ENCODE results near the gene IGFBP1.
A peak's percentile ranks its signal among the peaks of the same experiment; 100 is the strongest.

The IGFBP1 gene

DNA sequence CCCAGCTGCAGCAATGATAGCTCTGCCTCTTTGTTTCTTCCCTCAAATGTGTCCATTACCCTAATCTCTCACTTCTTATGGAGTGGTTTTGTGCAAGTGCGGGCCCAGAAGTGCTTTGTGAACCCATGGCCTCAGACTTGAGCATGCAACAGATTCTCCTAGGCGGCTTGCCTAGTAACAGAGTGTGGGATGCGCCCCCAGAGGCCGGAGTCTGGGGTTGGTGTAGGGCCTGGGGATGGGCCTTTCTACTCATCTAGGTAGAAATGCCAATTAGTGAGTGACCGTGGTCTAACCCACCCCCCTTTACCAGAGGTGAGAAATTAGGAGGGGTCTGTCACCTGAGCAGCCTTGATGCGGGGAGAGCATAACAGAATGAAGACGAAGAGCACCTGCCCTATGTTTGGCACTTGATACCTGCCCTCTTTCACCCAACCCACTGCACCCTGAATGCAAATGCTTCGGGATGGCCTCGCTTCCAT lies 7.0 kb upstream of the IGFBP1 start:
- DNase-seq = no peak

DNA sequence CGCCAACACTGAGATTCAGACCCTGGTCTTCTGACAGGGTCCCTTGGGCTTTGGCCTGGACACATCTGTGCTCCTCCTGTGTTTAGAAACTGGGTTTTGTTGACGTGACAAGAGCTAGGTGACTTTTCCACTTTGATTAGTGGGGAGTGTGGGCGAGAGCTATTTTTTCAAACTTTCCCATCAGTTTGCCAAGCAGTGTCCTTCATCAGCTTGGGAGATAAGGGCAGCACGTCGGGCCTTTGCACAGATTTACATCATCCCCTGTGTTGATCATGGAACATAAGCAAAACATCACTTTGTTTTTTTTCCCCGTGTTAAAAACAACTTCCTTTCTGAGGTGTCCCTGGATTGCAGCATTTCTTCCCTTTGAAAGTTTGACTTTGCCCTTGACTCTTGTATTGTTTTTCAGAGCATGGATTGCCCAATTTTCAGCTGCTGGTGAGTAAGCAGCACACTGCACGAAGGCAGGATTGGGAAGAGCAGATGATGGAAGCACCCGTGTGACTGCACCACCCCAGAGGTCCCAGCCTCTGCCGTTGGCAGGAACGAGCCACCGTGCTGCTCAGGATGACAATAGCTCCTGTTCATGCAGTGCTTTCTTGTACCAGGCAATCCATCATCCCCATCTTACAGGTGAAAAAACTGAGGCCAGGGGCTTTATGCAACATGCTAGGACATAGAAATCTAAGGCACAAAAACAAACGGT lies 6.4 kb upstream of the IGFBP1 start:
- no peak for DNase-seq

DNA sequence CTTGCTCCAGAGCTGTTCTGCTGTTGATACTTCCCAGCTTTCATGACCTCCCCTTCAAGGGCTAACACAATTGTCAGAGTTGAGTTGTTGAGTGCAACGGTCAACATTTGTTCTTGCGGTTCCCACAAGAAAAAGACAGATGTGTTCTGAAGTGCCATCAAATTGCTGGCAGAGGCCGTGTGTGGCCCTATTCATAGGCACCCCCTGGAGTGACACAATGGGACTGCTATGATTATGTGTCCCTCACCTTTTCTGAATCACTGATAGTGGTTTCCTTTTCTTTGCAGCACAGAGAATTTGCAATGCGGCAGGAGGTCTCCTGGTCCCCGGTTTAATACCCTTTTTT lies 5.8 kb upstream of the IGFBP1 start:
- DNase-seq = no peak

DNA sequence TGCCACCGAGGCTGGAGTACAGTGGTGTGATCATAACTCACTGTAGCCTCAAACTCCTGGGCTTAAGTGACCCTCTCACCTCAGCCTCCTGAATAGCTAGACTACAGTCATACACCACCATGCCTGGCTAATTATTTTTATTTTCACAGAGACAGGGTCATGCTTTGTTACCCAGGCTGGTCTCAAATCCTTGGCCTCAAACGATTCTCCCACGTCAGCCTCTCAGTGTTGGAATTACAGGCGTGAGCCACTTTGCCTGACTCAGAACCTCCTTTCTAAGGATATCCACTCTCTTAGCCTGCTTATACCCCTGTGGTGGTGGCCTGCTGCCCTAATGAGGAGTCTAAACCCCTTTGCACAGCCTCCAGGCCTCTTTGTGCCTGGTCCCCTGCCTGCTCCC lies 4.2 kb upstream of the IGFBP1 start:
- no peak for DNase-seq

DNA sequence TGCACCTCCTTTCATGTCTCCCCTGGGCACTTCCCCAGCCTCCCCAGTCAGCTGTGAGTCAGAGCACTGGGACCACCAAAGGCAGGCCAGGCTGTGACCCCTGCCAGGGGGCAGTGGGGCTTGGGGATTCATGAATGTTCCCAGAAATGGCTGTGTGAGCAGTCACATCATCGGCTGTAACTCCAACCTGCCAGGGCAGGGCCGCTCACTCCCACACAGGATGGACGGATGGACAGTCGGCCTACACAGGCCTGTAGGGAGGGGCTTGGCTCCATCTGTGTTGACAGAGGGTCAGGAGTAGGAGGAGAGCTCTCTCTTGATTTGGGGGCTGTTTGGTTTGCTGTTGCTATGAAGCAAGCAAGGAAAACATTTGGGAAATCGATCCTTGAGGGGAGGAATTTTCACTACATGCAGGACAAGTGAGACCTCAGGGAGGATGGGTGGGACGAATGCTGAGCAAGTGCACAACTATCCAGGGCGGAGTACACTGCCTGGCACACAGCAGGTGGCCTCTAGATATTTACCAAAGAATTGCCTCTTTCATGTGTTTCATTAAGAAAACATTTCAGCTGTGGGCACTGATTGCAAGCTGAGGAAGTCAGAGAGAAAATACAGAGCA lies 2.9 kb upstream of the IGFBP1 start:
- no peak for DNase-seq

DNA sequence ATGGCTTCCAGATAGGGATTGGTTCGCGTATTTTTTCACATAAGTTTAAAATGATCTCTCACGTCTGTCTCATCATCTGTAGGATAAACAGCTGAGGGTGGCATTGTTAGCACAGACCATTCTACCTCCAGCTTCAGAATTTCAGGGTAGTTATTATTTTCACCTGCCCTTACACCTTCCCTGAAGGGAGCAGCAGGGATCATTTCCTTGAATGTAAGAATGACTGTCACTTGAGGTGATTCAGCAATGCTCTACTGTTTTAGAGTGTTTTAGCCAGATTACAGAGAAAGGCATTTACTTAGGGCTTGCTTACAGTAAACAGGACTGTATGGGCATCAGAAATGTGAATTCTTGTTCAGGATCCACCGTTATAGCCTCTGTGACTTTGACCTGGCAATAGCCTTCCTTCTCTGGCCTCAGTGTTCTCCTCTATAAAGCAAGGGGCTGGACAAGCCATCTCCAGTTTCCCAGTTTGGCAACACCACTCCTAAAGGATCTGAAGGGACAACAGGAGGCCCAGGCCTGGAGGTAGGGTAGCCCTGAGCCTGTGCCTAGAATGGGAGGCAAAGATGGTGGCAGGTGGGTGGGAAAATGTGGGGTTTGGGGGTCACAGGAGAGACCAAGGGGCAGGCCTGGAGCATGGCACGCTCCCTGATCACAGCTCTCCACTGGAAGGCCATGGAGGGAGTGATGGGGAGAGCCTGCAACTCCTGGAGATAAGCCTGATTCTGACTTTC lies 1.2 kb upstream of the IGFBP1 start:
- no peak for DNase-seq

DNA sequence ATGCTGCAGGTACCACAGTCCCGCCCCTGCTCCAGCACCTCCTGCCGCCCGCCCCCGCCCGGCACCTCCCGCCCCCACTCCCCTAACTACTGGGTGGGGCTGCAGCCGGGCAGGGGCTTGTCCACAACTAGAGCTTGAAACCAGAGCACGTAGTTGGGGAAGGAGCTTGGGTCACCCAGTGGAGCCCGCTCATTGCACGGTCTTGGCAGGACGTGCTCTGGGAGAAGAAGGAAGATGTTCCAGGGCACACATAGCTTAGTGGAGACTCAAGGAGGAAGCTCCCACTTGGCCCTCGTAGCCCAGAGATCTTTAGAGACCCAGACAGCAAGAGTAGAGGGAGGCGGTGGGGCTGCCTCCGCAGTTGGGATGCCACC lies 692 bp downstream of the IGFBP1 start:
- no peak for DNase-seq

DNA sequence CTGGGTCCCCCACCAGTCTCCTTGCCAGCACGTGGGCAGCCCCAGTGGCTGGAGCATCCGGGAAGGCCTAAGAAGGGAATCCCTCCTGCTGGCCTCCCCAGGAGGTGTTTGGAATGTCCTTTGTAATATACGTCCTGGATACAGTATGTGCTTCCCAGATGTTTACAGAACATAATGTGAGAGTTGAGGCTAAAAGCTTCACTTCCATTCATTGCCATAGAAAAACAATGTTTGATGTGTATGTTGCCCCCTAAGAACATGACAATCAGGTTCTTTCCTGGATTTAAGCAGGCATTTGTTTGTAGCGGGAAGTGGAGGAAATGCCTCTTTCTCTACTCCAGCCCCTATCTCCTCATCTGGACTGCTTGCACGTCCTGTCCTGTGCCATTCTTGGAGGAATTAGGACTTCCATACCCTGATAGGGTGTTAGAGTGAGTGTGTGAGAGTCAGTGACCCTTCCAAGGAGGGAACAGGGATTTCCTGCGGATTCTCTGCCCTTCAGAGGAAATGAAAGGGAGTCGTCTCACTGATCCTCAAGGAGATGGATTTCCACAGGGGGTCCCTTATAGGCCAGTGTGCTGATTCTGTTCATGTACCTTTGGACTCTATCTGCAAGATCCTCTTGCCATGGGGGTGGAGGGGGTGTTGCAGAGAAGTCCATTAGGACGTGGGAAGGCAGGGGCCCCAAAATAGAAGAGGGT lies 1.2 kb downstream of the IGFBP1 start:
- DNase-seq = no peak

DNA sequence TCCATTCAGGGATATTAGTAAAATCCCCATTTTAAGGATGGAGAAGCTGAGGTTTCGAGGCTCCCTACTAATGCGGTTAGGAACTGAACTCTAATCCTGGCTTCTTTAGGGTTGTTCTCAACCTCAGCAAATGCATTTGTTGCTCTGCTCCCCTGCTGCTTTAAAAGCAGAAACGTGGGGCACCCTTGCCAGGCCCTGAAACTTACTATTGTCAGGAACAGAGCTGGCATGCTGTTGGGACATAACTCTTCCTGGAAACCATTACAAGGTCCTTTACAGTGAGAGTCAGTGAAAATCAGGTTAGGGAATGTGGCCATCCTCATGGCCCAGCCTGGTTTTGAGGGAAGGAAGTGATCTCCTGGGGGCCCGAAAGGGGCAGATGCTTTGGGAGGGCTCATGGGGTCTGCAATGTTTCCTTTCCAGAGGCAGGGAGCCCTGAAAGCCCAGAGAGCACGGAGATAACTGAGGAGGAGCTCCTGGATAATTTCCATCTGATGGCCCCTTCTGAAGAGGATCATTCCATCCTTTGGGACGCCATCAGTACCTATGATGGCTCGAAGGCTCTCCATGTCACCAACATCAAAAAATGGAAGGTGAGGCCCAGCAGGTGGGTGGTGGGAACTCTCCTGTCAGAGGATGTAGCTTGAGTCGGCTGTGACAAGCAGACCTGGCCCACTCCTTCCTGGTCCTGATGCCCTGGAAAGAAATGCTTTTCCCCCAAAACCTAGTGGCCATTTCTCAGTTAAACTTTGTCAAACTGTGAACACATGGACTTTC lies 2.0 kb downstream of the IGFBP1 start:
- DNase-seq = no peak

DNA sequence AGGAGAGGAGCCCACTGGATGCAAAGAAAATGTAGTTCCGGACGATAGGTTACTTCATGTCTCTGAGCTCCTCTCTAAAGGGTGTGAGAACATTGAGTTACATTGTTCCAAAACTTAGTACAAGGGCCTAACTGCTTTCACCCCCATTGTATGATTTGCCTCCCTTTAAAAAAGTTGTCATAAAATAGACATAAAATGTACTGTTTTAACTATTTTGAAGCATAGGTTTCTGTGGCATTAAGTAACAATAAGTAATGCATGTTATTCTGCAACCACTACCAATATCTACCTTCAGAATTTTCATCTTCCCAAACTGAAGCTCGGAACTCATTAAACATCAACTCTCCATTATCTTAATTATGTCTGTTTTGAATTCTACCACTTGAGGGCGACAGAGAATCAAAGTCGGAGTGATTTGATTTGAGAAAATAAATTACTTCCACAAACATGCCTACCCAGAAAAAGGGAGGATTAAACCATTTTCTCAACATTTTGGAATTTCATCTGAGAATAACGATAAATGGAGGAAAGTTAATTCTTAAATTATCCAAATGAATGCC lies 2.7 kb downstream of the IGFBP1 start:
- peak; percentile 19 for DNase-seq

DNA sequence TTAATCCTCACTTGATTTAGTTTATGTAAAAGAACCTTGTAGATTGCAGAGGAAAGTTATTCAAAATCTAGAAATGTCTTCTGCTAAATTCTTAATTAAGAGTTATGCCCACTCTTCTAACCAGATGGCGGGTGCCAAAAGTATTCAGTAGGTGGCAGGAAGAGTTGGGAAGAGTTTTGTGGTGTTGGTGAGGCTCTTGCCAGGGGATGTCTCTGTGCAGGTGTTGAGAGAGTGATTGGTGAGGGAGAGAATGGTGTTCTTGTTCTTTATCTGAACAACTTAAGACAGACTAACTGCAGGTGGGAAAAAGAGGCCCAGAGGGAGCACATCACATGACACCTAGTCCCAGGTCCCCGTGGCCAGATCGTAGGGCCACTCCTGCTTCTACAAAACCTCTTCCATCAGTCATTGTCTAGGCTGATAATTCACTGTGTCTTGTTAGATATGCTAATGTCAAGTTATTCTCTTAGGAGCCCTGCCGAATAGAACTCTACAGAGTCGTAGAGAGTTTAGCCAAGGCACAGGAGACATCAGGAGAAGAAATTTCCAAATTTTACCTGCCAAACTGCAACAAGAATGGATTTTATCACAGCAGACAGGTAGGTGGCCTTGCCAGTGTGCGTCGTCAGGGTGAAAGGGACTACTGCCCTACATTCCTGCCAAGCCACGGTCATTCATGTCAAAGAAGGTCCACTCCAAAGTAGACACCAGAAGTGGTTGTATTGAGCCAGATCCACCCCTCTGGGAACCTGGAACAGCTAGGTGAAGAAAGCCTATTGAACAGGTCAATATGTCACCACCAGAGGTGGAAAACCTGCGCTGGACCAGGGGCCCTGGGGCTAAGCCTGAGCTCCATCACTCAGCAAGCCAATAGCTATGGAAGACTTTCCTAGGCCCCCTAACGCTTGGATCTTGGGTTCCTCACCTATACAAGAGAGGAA lies 3.4 kb downstream of the IGFBP1 start:
- DNase-seq = no peak

DNA sequence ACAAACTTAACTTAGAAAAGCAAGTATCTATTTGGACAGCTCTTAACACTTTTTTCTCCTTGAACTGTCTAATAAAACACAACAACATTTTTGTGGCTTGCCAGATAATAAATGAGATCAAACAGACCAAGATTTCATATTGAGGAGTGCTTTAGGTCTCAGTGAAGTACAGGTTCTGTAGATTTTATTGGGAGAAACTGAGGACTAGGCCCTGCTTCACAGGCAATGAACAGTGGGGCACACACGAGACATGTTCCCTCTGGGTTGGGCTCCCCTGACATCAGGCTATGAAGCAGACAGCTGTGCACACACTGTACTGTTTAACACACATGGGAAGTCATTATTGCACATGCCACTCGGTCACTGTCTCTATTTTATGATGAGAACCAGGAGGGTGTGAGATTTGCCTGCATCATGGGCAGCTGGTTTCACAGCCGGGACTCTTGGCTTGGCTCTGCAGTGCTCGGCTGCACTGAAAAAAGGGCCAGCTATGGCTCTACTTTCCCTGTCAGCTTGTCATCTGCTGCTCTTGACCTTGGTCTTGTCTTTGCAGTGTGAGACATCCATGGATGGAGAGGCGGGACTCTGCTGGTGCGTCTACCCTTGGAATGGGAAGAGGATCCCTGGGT lies 4.2 kb downstream of the IGFBP1 start:
- DNase-seq = no peak

DNA sequence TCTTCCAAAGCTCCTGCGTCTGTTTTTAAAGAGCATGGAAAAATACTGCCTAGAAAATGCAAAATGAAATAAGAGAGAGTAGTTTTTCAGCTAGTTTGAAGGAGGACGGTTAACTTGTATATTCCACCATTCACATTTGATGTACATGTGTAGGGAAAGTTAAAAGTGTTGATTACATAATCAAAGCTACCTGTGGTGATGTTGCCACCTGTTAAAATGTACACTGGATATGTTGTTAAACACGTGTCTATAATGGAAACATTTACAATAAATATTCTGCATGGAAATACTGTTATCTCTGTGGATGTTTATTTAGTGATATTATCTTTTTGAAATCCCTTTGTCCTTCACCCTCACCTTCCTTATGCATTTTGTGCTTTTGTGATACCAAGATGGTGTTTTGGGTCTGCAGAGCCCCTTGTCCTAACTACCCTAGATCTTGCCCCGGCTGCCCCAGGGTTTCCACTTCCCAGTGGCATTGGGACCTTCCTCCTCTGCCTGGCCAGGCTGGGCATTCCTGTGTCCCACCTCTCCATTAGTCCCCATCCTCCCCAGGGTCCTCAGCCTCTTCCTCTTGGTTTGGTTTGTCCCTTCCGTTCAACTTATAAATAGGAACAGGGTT lies 5.2 kb downstream of the IGFBP1 start:
- no peak for DNase-seq

DNA sequence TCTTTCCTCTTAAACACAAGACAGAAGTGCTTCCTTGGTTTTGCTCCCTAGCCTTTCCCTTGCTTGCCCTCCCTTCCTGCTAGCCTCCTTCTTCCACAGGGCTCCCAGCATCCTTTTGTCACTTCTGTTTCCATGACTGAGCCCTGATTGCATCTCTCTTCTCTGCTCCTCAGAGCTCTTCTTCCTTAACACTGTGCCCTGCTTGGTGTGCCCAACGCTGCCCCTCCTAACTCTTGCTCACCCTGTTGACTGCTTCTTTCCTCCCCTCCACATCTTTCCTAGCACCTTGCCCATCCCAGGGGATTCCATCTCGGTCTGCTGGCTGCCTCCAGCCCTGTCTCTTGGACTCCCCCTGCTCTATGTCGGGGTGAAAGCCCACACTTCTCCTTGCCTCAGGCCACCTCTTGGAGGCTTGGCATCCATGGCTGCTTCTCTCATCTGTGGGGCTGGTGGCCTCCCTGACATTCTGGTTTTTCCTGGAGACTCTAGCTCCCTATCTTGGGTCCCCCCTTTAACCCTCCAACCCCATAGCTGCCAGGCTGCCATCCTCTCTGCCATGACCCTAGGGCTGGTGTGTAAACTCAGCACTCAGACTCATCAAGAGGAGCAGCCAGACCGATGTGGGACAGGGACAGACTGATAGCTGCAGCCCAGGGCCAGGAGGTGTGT lies 5.8 kb downstream of the IGFBP1 start:
- DNase-seq = no peak

DNA sequence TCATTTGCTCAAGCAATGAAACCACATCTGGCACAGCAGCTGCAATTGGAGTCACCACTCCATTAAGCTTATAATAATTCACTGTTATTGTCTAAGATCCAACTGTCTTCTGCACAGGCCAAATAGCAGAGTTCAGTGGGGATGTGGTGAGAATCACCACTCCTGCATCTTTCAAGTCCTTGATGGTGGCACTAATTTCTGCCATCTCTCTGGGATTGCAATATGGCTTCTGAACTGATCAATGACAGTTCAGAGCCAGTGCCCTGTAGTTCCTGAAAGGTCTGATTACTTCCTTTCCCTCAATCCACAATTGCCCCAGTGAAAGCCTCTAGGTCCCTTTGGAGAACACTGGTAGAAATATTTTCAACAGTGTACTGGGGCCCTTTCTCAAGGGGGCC lies 6.4 kb downstream of the IGFBP1 start:
- DNase-seq = no peak

DNA sequence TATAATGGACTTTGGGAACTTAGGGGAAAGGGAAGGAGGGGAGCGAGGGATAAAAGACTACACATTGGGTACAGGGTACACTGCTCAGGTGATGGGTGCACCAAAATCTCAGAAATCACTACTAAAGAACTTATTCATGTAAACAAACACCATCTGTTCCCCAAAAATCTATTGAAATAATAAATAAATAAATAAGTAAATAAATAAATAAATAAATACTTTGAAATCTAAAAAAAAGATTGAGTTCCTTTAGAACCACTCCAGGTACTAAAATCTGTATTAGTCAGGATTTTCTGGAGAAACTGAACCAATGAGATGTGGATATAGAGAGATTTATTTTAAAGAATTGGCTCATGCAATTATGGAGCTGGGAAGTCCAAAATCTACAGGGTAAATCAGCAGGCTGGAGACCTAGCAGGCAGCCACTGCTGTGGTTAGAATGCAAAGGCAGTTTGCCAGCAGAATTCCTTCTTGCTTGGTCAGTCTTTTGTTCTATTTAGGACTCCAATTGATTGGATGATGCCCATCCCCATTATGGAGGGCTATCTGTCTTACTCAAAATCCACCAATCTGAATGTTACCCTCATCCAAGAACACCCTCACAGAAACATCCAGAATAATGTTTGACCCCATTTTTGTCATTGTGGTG lies 8.9 kb downstream of the IGFBP1 start:
- DNase-seq = no peak

DNA sequence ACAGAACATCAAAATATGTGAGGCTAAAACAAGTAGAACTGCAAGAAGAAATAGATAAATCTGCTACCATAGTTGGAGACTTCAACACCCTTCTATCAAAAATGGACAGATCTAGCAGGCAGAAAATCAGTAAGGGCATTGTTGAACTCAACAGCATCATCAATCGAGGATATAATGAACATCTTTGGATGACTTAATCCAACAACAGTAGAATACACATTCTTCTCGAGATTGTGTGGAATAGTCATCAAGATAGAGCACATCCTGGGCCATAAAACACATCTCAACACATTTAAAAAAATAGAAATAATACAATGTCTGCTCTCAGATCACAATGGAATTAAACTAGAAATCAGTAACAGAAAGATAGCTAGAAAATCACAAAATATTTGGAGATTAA lies 9.9 kb downstream of the IGFBP1 start:
- DNase-seq = no peak

DNA sequence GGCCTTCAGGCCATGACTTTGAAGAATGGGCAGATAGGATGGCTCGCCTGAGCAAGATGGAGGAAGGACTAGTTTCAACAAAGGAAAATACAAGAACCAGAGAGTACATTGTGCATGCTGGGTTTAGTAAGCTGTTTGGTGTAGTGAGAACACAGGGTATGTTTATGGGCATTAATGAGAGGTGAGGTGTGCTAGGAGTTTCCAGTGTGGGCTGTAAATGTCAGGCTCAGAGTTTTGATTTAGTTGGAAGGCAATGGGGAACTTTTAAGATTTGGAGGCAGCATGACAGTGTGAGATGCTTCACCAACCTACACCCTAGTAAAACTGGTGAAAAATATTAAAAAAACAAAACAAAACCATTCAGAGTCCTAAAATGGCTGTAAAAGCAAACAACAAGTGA lies 13.3 kb downstream of the IGFBP1 start:
- DNase-seq = no peak

DNA sequence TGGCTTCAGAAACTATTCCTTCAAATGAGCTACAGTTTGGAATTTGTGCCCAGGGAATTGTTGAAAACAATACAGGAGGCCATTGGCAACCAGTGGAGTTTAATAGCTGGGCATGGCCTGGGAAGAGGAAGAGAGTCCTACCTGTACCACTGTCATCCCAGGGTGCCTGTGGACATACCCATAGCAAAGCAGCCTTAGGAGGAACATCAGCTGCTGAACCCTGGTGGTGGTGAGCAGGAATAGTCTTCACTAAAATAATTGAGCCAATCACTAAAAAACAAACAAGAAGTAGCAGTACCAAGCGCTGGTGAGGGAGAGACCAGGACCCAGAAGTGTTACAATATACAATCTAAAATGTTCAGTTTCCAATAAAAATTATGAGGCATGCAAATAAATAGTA lies 14.5 kb downstream of the IGFBP1 start:
- DNase-seq = no peak

Data from NCI-H446 treated with DMSO at 0.1 percent for 48 hours (cell line).